SU-DHL-6 (cell line): ENCODE results near the gene ORC3.

Experiments used
- EZH2phosphoT487 ChIP-seq: fragments of 200-600 bp; sonication (generic), shearing (Covaris generic); conservative IDR thresholded peaks from 2 replicates; pipeline ENCODE4 v1.6.1; 2018; ENCODE audit warnings: mild to moderate bottlenecking, antibody characterized with exemption, low read length, moderate library complexity, mixed read lengths
- TF ChIP-seq, protein P1 (sequence below): fragments of 200-600 bp; sonication (generic); IDR thresholded peaks from one replicate; pipeline ENCODE4 v1.5.1; 2017; ENCODE audit warnings: antibody characterized with exemption, mild to moderate bottlenecking, low read length, moderate library complexity; ENCODE audit not compliant: insufficient read depth, poor library complexity, severe bottlenecking

DNA sequence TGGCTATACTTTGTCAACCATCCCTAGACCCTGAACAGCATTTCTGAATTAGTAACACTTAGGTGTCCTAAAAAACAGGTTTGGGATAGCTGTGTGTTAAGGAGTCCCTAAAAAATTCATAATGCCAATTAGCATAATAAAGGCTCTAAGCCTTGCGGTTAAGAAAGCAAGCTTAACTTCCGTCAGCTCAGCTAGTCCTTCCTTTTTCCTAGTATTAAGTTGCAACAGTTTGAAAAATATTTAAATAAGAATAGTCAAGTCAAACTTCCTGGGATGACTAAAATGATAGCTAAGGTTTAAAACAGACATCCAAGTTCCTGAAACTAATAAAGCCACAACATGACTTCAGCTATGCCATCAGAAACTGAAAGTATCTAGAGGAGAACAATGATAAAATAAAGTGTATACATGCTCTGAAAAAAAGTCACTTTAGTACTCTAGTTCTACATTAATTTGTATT, 108.6 kb downstream of the ORC3 start:
- TF ChIP-seq, protein P1, sequence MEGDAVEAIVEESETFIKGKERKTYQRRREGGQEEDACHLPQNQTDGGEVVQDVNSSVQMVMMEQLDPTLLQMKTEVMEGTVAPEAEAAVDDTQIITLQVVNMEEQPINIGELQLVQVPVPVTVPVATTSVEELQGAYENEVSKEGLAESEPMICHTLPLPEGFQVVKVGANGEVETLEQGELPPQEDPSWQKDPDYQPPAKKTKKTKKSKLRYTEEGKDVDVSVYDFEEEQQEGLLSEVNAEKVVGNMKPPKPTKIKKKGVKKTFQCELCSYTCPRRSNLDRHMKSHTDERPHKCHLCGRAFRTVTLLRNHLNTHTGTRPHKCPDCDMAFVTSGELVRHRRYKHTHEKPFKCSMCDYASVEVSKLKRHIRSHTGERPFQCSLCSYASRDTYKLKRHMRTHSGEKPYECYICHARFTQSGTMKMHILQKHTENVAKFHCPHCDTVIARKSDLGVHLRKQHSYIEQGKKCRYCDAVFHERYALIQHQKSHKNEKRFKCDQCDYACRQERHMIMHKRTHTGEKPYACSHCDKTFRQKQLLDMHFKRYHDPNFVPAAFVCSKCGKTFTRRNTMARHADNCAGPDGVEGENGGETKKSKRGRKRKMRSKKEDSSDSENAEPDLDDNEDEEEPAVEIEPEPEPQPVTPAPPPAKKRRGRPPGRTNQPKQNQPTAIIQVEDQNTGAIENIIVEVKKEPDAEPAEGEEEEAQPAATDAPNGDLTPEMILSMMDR, result no peak
- no peak for TF ChIP-seq EZH2phosphoT487
